ENCODE data around the gene ANKS3. TPM values are rescaled to one million over a fixed set of nuclear protein-coding genes. Genes with fewer than 3 reads are reported as not detected.

The ANKS3 gene
- total and polyA plus RNA-seq, 2 of the 8 experiments (the other 6 are each of a cell fraction or from before 2014, with no cell fraction given): 15.5 to 23.9 TPM

- no peaks in the 10 kb centered on the region for H3K27me3 ChIP-seq (replicated peaks in 1 of 4; ENCODE audit: control insufficient read depth in 3 of 4, extremely low read depth in 1 of 4, insufficient read depth in 3 of 4, low read length in 3 of 4)
- no peak overlapping the region for H3K23ac ChIP-seq (ENCODE audit: insufficient read length)
- H3K14ac ChIP-seq (ENCODE audit: insufficient read length): no peak overlapping the region
- H4K5ac ChIP-seq (ENCODE audit: insufficient read length, low read depth, low read length): no peak overlapping the region
- no peak overlapping the region for H3K4ac ChIP-seq (replicated peaks; ENCODE audit: insufficient read length, low read depth, low read length)
- FAIRE-seq (no peak), DNase-seq (ENCODE audit: low read depth in 1 of 2, low spot score in 2 of 2) (no peak)
- TF ChIP-seq GTF2F1 (IDR thresholded peaks at IDR 0.05; ENCODE audit: borderline replicate concordance, low read depth, low read length) (no peak), TAF1 (IDR thresholded peaks at IDR 0.05; ENCODE audit: low read depth, low read length) (no peak), HDAC2 (IDR thresholded peaks at IDR 0.05; ENCODE audit: borderline replicate concordance in 1 of 2, low read depth in 2 of 2, low read length in 2 of 2) (no peak), EZH2 (IDR thresholded peaks at IDR 0.05; ENCODE audit: low read depth, low read length, severe bottlenecking) (no peak), POLR2A (IDR thresholded peaks at IDR 0.05; ENCODE audit: control extremely low read depth in 1 of 2, low read depth in 2 of 2, low read length in 2 of 2) (no peak), BCL11A (IDR thresholded peaks at IDR 0.05; ENCODE audit: low read depth in 2 of 2, low read length in 2 of 2) (no peak), NRF1 (IDR thresholded peaks at IDR 0.05; ENCODE audit: low read depth, low read length) (no peak), EP300 (IDR thresholded peaks at IDR 0.05; ENCODE audit: borderline replicate concordance in 1 of 2, low read depth in 2 of 2, low read length in 2 of 2) (no peak), SP4 (IDR thresholded peaks at IDR 0.05; ENCODE audit: low read length) (no peak), POU5F1 (IDR thresholded peaks at IDR 0.05; ENCODE audit: low read depth, low read length) (no peak), MAFK (IDR thresholded peaks at IDR 0.05; ENCODE audit: low read depth, low read length) (no peak)
- no peak overlapping the region for H2AFZ ChIP-seq (ENCODE audit: low read length)
- 87% methylated on average over 2 of the region's 2 CpGs; no CpG with 5 or more reads in 1 of the 2 experiments for WGBS, 2 experiments (ENCODE audit: extremely low coverage in 1 of 2, insufficient coverage in 1 of 2, insufficient read length in 1 of 2, insufficient replicate concordance in 2 of 2, low coverage in 1 of 2, low lambda C conversion rate in 2 of 2, missing lambda C conversion rate in 1 of 2)
- H3K4me3 ChIP-seq (ENCODE audit: extremely low read depth in 1 of 4, insufficient read depth in 2 of 4, low read depth in 3 of 4, low read length in 4 of 4): no peak overlapping the region
- H3K18ac ChIP-seq (ENCODE audit: extremely low read depth, low read length): no peak overlapping the region
- no peaks in the 10 kb centered on the region for H3K4me1 ChIP-seq (replicated peaks in 1 of 4; ENCODE audit: control insufficient read depth in 3 of 4, insufficient read depth in 4 of 4, low read length in 3 of 4)
- H3K79me1 ChIP-seq (ENCODE audit: low read depth, low read length): no peaks in the 10 kb centered on the region
- H2AK5ac ChIP-seq (ENCODE audit: low read depth, low read length): no peak overlapping the region
- ChIA-PET CTCF (ENCODE audit: partially characterized antibody) (interaction anchor here (0.7 to 0.8 kb wide), 2 partner anchors 42 to 45 kb away, joined by 3 read pairs; partner anchors contain the start of genes ANKS3 and DNAAF8), POLR2A (ENCODE audit: partially characterized antibody) (interaction anchor here (1.2 to 2.3 kb wide), 3 partner anchors 10 to 27 kb away, joined by 3 to 5 read pairs (median 4); partner anchors contain the start of genes ROGDI and SEPTIN12)
- no peak overlapping the region for H2BK20ac ChIP-seq (ENCODE audit: low read length)
- H3K23me2 ChIP-seq (ENCODE audit: low read depth, low read length): 0 out of 2 replicates have a peak, but pooled peaks cover 2% of the 10 kb centered on the region
- no peak overlapping the region for H2BK5ac ChIP-seq (ENCODE audit: low read depth, low read length)
- H4K91ac ChIP-seq (replicated peaks; ENCODE audit: insufficient read length, low read length): no peak overlapping the region
- no peak overlapping the region for H4K8ac ChIP-seq (ENCODE audit: extremely low read depth, insufficient read depth, low read length)
- H3K36me3 ChIP-seq (ENCODE audit: control insufficient read depth in 2 of 4, insufficient read depth in 4 of 4, low read length in 3 of 4): no peaks in the 10 kb centered on the region
- no peak overlapping the region for H3K9ac ChIP-seq (replicated peaks in 1 of 4; ENCODE audit: extremely low read depth in 1 of 4, low read depth in 3 of 4, low read length in 3 of 4)
- no peak overlapping the region for H2BK120ac ChIP-seq (replicated peaks; ENCODE audit: low read depth, low read length)
- no peaks in the 10 kb centered on the region for H3K9me3 ChIP-seq (ENCODE audit: insufficient read depth in 2 of 2, low read depth in 1 of 2, low read length in 1 of 2)
- no peaks in the 10 kb centered on the region for H4K20me1 ChIP-seq (replicated peaks in 1 of 2; ENCODE audit: control insufficient read depth in 1 of 2, insufficient read depth in 2 of 2, low read length in 2 of 2)
- no peak overlapping the region for H3K4me2 ChIP-seq (ENCODE audit: insufficient read depth in 1 of 2, low read depth in 2 of 2, low read length in 2 of 2)
- H3K27ac ChIP-seq (ENCODE audit: low read depth, low read length): no peak overlapping the region
- no peak overlapping the region for H3K56ac ChIP-seq (replicated peaks; ENCODE audit: insufficient read length, low read depth, low read length)
- no peak overlapping the region for H2BK15ac ChIP-seq (ENCODE audit: low read length)
- H2BK12ac ChIP-seq (ENCODE audit: low read depth, low read length): no peak overlapping the region
- no peaks in the 10 kb centered on the region for H3K79me2 ChIP-seq (ENCODE audit: control insufficient read depth in 1 of 2, insufficient read depth in 2 of 2, low read length in 2 of 2)
Measured at GRCh38 chr16:4776141-4776705, 42.2 kb upstream of the ANKS3 start.

Data from H1 (cell line).